Loucy (cell line): ENCODE data around the gene TSPAN4.
A peak's percentile ranks its signal among the peaks of the same experiment; 100 is the strongest.

ENCODE experiments used
- H2AFZ ChIP-seq: fragments of 200-600 bp; sonication (generic); 2 replicates; pipeline ENCODE4 v1.6.0; 2016; ENCODE audit warnings: antibody characterized with exemption, mild to moderate bottlenecking, low read length, moderate library complexity
- H3F3A ChIP-seq: fragments of 200-600 bp; 2 replicates; pipeline ENCODE4 v1.6.0; 2016; ENCODE audit warnings: antibody characterized with exemption, low read depth, mild to moderate bottlenecking
- H3K27me3 ChIP-seq: fragments of 200-600 bp; sonication (generic); 2 replicates; pipeline ENCODE4 v1.6.1; 2014; ENCODE audit warnings: low read length, mild to moderate bottlenecking; ENCODE audit not compliant: insufficient read depth, poor library complexity, severe bottlenecking
- H3K36me3 ChIP-seq: fragments of 200-600 bp; sonication (generic); 2 replicates; pipeline ENCODE4 v1.6.1; 2016; ENCODE audit warnings: low read length; ENCODE audit not compliant: insufficient read depth
- H3K4me1 ChIP-seq: fragments of 200-600 bp; sonication (generic); 2 replicates; pipeline ENCODE4 v1.5.1; 2014; ENCODE audit warnings: low read length, mild to moderate bottlenecking; ENCODE audit not compliant: insufficient read depth, poor library complexity, severe bottlenecking
- H3K4me2 ChIP-seq: fragments of 200-600 bp; sonication (generic); 2 replicates; pipeline ENCODE4 v1.6.0; 2014; ENCODE audit warnings: antibody characterized with exemption, low read length, low read depth, mild to moderate bottlenecking; ENCODE audit not compliant: poor library complexity, severe bottlenecking
- H3K4me3 ChIP-seq: fragments of 200-600 bp; sonication (generic); 2 replicates; pipeline ENCODE4 v1.5.1; 2014; ENCODE audit warnings: low read length, mild to moderate bottlenecking, mixed read lengths; ENCODE audit not compliant: poor library complexity, severe bottlenecking
- H3K79me2 ChIP-seq: fragments of 200-600 bp; sonication (generic); 2 replicates; pipeline ENCODE4 v1.6.1; 2014; ENCODE audit warnings: low read length; ENCODE audit not compliant: insufficient read depth
- H3K9ac ChIP-seq: fragments of 200-600 bp; sonication (generic); 2 replicates; pipeline ENCODE4 v1.6.0; 2014; ENCODE audit warnings: mild to moderate bottlenecking, low read depth, low read length, moderate library complexity; ENCODE audit not compliant: poor library complexity, severe bottlenecking
- H3K9me2 ChIP-seq: fragments of 200-600 bp; sonication (generic); replicated peaks from 2 replicates; pipeline ENCODE4 v1.6.1; 2016; ENCODE audit warnings: low read depth, low read length, mixed read lengths
- H3K9me3 ChIP-seq: fragments of 200-600 bp; sonication (generic); 2 replicates; pipeline ENCODE4 v1.6.1; 2014; ENCODE audit warnings: mild to moderate bottlenecking, antibody characterized with exemption, low read length, low read depth; ENCODE audit not compliant: insufficient read depth
- H4K20me1 ChIP-seq: fragments of 200-600 bp; sonication (generic); 2 replicates; pipeline ENCODE4 v1.6.0; 2014; ENCODE audit warnings: antibody characterized with exemption, low read length, mild to moderate bottlenecking; ENCODE audit not compliant: insufficient read depth, poor library complexity, severe bottlenecking
- EZH2phosphoT487 ChIP-seq: fragments of 200-600 bp; IDR thresholded peaks from 2 replicates; pipeline ENCODE4 v1.6.1; 2018; ENCODE audit warnings: antibody characterized with exemption, mild to moderate bottlenecking, moderate library complexity, borderline replicate concordance
- TF ChIP-seq, protein P1 (sequence below): fragments of 200-600 bp; sonication (generic); conservative IDR thresholded peaks from 2 replicates; pipeline ENCODE4 v1.5.1; 2014; ENCODE audit warnings: mild to moderate bottlenecking, antibody characterized with exemption, low read length

TSPAN4 gene

DNA sequence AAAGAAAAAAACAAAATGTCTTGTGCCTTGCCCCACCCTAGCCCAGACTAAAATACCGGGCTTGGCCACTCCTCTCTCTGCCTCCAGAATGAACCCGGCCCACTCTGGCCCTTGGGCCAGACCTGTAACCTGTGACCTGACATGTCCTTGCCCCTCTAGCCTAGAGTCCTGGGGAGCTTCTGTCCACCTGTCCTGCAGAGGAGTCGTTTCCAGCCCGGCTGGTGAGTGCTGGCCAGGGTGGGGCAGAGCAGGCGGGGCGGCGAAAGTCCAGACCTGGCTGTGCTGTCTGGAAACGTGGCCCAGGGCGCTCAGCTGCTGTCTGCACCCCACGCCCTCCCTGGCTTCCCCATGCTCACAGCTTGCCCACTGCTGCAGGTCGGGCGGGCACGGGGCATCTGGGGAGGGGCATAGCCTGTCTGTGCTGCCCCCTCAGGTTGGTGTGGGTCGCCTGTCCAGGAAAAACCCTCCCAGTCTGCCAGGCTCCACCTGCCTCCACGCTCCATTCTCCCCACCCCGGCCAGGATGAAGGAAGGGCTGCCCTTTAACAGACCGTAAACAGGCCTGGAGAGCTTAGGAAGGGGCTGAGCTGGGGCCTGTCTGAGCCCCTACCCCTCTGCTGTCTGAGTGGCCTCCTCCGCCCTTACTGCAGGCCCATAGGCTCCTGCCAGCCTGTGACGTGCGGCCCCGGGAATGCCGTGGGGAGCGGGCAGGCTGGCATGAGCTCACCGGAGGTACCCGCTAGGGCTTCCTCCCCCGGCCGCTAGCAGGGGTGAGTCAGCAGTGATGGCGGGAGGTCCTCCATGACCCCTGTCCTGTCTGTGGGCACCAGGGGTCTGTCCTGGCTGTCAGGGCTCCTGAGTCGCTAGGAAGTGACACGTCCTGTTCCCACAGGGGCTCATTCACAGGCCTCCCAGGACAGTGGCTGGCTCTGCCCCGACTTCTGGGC, 8.0 kb upstream of the TSPAN4 start:
- Histone ChIP-seq H2AFZ (no peak overlapping the region), H3K9ac (no peak overlapping the region), H3K9me2 (no peaks in the 10 kb centered on the region), H3K9me3 (no peaks in the 10 kb centered on the region), H3K36me3 (peaks cover 11% of the 10 kb centered on the region; the same call in 1 of the 2 replicates), H4K20me1 (peaks cover 10% of the 10 kb centered on the region), H3K27me3 (no peaks in the 10 kb centered on the region), H3K79me2 (peaks cover 9% of the 10 kb centered on the region; the same call in 1 of the 2 replicates), H3K4me3 (peak overlapping the region; percentile 13), H3F3A (no peaks in the 10 kb centered on the region), H3K4me1 (peaks cover 15% of the 10 kb centered on the region), H3K4me2 (peak overlapping the region; percentile 84)
- TF ChIP-seq EZH2phosphoT487: no peak
- TF ChIP-seq, protein P1, sequence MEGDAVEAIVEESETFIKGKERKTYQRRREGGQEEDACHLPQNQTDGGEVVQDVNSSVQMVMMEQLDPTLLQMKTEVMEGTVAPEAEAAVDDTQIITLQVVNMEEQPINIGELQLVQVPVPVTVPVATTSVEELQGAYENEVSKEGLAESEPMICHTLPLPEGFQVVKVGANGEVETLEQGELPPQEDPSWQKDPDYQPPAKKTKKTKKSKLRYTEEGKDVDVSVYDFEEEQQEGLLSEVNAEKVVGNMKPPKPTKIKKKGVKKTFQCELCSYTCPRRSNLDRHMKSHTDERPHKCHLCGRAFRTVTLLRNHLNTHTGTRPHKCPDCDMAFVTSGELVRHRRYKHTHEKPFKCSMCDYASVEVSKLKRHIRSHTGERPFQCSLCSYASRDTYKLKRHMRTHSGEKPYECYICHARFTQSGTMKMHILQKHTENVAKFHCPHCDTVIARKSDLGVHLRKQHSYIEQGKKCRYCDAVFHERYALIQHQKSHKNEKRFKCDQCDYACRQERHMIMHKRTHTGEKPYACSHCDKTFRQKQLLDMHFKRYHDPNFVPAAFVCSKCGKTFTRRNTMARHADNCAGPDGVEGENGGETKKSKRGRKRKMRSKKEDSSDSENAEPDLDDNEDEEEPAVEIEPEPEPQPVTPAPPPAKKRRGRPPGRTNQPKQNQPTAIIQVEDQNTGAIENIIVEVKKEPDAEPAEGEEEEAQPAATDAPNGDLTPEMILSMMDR: no peak

DNA sequence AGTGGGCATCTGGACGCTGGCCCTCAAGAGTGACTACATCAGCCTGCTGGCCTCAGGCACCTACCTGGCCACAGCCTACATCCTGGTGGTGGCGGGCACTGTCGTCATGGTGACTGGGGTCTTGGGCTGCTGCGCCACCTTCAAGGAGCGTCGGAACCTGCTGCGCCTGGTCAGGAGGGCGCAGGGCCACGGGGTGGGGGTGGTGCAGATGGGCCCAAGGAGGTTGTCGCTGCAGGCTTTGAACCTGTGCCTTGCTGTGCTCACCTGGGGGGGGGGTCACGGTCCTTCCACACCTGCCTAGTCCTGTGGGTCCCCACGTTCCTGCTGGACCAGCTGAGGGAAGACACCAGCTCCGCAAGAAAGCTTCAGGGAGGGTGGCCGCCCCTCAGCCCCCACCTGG, 6.4 kb upstream of the TSPAN4 start:
- peaks cover 23% of the 10 kb centered on the region for H3K79me2 ChIP-seq
- H2AFZ ChIP-seq: no peak overlapping the region
- H3F3A ChIP-seq: no peaks in the 10 kb centered on the region
- H3K36me3 ChIP-seq: peaks cover 13% of the 10 kb centered on the region; the same call in 1 of the 2 replicates
- H3K4me2 ChIP-seq: no peak overlapping the region
- no peak overlapping the region for H3K9ac ChIP-seq
- TF ChIP-seq EZH2phosphoT487: no peak
- TF ChIP-seq, protein P1: no peak
- H4K20me1 ChIP-seq: peaks cover 26% of the 10 kb centered on the region
- no peak overlapping the region for H3K4me3 ChIP-seq
- peaks cover 27% of the 10 kb centered on the region for H3K4me1 ChIP-seq
- no peaks in the 10 kb centered on the region for H3K9me3 ChIP-seq
- no peaks in the 10 kb centered on the region for H3K27me3 ChIP-seq
- H3K9me2 ChIP-seq: no peaks in the 10 kb centered on the region

DNA sequence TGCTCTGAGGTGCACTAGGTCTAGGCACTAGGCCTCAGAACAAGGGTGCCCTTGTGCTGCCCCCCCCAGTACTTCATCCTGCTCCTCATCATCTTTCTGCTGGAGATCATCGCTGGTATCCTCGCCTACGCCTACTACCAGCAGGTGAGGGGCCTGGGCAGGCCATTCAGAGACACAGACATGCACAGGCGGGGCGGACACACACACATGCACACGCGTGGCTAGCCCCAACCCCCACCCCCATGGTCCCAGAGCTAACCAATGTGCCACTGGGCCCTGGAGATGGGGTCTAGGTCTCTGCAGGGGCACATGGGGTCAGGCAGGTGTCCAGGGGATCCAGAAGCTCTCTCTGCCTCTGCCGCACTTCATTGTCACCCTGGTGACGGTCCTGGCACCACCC, 6.0 kb upstream of the TSPAN4 start:
- no peak overlapping the region for H3K9ac ChIP-seq
- TF ChIP-seq EZH2phosphoT487: no peak
- TF ChIP-seq, protein P1: no peak
- no peak overlapping the region for H3K4me2 ChIP-seq
- peaks cover 13% of the 10 kb centered on the region; the same call in 1 of the 2 replicates for H3K36me3 ChIP-seq
- H3K9me2 ChIP-seq: no peaks in the 10 kb centered on the region
- no peak overlapping the region for H3K4me3 ChIP-seq
- peaks cover 29% of the 10 kb centered on the region for H3K4me1 ChIP-seq
- no peaks in the 10 kb centered on the region for H3K9me3 ChIP-seq
- H3K27me3 ChIP-seq: no peaks in the 10 kb centered on the region
- peaks cover 28% of the 10 kb centered on the region for H4K20me1 ChIP-seq
- H3K79me2 ChIP-seq: peaks cover 27% of the 10 kb centered on the region
- no peaks in the 10 kb centered on the region for H3F3A ChIP-seq
- H2AFZ ChIP-seq: no peak overlapping the region
